Smooth muscle cell of the umbilical artery (primary cell): Measurements from ENCODE around the gene ELOVL4. TPM values are rescaled to one million over a fixed set of nuclear protein-coding genes. Genes with fewer than 3 reads are reported as not detected.

Source experiments
- total RNA-seq: library from RNA; depleted of rRNA; stranded (reverse); fragments of >200 nt; gene quantifications from 2 replicates; pipeline ENCODE4 v1.2.3, GENCODE V29; 2014

ELOVL4 gene
- total RNA-seq = 7.1 and 7.6 TPM in 2 replicates

GRCh38 chr6:79947191-79948186, at the start of gene ELOVL4:
Gene ELOVL4 (minus strand): TSS chr6:79947553. CDS start chr6:79947279, 274 bp downstream.

Other genes with a start within 250 kb of the ELOVL4 start
- 3.6 and 14.6 TPM in 2 replicates for gene TTK, start 57.1 kb upstream of the ELOVL4 start, total RNA-seq
- 10.0 and 12.8 TPM in 2 replicates for gene BCKDHB, start 159.1 kb upstream of the ELOVL4 start, total RNA-seq